Mesenteric fat pad (tissue), 1 donor: Measurements from ENCODE around the gene RGS9. TPM values are rescaled to one million over a fixed set of nuclear protein-coding genes. Genes with fewer than 3 reads are reported as not detected.
"Not testable (repeated sequence)": the region's sequence is repeated elsewhere in the genome, so short reads cannot be mapped to it uniquely, and the experiment has no call there.

Source experiments
- DNase-seq: peaks from one replicate; pipeline ENCODE4 v3.0.0-alpha.2; 2020; ENCODE audit warnings: low spot score
- long read RNA-seq: library from polyadenylated mRNA; unstranded; transcript quantifications from one replicate; pipeline ENCODE4 v2.0.0, GENCODE V29; 2020
- total RNA-seq: library from RNA; stranded (reverse); fragmentation: NEBNext Ultra II Directional; extraction: Animal tissue kit (Norgen Biotek cat#: 25700); gene quantifications from one replicate; pipeline ENCODE4 v1.2.1, GENCODE V29; 2021
- donor health status: DM: yes; HTN: yes; CAD: no.

Gene RGS9
- 3.2 TPM for total RNA-seq
- long read RNA-seq, partial matches to known transcripts = 0 of 2 reads
- long read RNA-seq, other reads (novel, unspliced or antisense) = 0 of 2 reads

DNA sequence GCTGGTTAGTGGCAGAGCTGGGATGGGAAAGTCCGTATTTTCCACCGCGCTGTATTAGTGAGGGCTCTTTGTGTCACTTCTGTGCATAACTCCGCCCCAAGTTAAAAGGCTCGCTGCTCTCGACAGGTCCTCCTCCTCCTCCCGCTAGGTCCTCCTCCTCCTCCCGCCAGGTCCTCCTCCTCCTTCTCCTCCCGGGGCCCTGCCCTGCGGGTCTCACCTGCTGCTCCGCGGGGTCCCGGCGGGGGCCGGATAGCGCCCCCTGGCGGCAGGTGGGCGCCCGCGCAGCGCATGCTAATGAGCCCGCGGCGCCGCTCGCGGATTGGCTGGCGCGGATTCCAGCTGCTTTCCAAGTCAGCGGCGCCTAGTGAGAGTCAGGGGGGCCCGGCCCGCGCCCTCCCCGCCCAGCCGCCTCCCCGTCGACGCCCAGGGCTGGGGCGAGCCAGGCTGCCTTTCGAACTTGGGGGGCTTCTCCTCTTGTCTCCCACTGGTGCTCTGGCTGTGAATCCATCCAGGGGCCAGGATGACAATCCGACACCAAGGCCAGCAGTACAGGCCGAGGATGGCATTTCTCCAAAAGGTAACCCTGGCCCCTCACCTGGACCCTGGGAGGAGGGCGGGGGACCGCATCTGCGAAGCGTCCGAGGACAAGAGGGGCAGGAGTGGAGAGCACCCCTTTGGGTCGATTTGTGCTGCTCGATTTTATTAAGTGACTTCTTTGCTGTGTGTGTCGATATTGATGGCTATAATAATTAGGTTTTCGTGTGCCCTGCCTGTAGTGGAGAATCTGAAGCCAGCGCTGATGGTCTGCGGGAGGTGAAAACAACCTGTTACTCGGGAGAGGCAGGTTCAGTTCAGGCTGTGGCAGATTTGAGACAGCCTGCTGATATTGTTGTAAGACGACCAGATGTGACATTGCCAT lies at the start of gene RGS9:
RGS9 (plus strand) TSS at position 350 of the 919 bp plus-strand sequence; CDS start at position 521, 171 bp downstream.
- peak; percentile 95 for DNase-seq

DNA sequence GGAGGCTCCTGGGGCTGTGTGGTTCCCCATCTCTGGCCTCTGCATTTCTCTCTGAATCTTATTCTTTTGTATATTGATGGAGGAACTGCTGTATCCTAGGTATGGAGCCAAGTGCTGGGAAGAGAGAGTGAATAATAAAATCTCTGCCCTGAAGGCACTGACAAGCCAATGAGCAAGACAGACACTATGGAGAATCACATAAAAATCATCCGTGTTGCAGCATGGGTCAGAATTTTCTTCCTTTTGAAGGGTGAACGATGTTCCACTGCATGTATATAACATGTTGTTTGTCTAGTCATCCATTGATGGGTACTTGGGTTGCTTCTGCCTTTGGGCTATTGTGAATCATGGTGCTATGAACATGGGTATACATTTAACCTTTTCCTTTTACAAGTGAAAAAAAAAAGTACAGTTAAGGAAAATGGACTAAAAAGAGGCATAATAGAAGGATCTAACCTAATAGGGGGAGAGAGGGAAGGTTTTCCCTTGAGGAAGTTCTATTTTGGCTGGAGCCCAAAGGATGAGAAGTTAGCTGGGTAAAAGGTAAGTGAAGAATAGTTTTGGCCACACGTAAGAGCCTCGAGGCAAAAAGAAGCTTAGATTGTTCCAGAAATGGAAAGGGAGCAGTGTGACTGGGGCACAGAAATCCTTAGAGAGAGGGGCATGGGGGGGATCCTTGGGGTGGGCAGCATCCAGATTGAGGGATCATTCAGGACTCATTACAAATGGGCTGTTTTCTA lies 48.4 kb upstream of the RGS9 start:
- peak; percentile 20 for DNase-seq

DNA sequence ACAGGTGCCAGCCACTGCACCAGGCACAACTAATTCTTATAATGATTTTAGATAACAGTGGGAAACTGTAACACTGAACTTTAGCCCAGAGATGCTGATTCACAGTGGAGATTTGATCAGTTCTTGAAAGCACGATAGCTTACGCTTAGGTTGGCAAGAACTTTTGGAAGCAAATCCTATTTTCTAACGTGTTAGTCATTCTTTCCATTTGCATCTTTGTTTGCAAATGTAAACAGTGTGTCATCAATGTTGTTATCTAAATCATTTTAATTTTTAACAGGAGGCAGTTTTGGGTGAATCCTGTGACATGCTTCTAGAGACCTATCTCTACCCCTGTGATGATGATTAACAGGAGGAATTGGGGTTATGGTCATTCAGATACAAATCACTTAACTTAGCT lies 44.9 kb upstream of the RGS9 start:
- DNase-seq = no peak

DNA sequence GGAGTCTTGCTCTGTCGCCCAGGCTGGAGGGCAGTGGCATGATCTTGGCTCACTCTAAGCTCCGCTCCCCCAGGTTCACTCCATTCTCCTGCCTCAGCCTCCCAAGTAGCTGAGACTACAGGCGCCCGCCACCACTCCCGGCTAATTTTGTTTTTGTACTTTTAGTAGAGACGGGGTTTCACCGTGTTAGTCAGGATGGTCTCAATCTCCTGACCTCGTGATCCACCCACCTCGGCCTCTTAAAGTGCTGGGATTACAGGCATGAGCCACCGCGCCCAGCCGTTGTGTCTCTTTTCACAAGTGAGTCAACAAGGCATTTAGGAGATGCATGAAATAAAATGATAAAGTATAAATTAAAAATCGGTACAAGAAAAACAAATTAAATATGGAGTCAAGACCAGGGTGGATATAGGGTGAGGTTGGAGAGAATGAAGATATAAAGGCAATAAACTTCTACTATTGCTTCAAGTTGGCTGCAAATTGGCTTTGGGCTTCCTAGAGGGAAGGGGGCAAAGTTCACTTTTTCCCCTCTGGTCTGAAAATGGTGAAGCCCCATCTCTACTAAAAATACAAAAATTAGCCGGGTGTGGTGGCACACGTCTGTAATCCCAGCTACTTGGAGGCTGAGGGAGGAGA lies 44.3 kb upstream of the RGS9 start:
- not testable (repeated sequence) for DNase-seq

DNA sequence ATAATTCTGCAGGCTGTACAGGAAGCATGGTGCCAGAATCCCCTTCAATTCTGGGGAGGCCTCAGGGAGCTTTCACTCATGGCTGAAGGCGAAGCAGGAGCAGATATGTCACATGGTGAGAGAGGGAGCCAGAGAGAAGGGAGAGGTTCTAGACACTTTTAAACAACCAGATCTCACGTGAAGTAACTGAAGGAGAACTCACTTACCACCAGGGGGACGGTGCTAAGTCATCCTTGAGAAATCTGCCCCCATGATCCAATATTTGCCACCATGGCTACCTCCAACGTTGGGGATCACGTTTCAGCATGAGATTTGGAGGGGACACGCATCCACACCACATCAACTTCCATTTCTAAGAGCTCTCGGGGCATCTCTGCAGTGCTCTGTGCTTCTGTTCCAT lies 43.2 kb upstream of the RGS9 start:
- no peak for DNase-seq

DNA sequence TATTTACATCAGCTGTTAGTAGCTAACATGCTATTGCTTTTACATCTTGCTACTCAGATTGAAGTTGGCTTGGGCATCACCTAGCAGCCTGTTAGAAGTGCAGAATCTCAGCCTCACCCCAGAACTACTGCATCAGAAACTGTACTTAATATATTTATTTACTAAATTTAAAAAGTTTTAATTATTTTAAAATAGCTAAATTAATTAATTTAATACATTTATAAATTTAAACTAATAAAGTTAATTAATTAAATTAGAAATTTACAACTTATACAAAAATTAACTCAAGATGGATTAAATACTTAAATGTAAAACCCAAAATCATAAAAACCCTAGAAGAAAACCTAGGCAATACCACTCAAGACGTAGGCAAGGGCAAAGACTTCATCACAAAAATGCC lies 41.7 kb upstream of the RGS9 start:
- DNase-seq = no peak

DNA sequence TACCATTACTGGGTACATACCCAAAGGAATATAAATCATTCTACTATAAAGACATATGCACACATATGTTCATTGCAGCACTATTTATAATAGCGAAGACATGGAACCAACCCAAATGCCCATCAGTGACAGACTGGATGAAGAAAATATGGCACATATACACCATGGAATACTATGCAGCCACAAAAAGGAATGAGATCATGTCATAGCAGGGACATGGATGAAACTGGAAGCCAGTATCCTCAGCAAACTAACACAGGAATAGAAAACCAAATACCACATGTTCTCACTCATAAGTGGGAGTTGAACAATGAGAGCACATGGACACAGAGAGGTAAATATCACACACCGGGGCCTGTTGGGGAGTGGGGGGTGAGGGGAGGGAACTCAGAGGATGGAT lies 40.8 kb upstream of the RGS9 start:
- not testable (repeated sequence) for DNase-seq

DNA sequence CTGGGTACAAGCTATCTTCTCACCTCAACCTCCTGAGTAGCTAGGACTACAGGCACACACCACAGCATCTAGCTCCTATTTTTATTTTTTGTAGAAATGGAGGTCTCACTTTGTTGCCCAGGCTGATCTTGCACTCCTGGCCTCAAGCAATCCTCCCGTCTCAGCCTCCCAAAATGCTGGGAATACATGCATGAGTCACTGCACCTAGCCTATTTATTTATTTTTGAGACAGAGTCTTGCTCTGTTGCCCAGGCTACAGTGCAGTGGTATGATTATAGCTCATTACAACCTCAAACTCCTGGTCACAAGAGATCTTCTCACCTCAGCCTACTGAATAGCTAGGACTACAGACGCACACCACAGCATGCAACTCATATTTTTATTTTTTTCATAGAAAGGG lies 40.1 kb upstream of the RGS9 start:
- no peak for DNase-seq

DNA sequence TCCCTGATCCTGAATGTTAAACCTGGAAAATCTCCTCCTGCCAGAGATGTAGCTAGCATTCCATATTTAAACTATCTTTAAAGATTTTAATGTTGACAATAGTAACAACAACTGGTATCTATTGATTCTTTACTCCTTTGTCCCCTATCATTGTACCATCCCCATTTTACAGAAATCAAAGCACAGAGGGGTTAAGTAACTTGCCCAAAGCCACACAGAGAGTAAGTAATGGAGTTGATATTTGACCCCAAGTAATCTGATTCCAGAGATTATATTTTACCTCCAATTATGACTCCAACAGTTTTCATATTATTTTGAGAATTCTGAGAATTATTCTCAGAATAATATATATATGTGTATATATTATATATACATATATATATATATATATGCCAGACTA lies 37.7 kb upstream of the RGS9 start:
- no peak for DNase-seq

DNA sequence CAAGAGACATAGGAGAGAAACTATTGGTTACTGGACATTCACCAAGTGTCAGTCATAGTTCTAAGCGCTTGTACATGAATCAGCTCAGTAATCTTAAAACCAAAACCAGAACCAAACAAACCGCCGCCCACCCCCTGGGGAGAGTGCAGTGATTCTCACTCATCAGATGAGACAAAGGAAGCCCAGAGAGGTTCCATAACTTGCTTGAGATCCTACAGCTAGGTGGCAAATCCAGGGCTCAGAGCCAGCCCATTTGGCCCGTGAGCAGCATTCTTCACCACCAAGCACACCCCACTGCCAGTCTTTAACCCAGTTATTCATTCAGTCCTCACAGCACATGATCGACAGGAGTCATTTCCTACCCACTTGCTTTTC lies 37.2 kb upstream of the RGS9 start:
- no peak for DNase-seq

DNA sequence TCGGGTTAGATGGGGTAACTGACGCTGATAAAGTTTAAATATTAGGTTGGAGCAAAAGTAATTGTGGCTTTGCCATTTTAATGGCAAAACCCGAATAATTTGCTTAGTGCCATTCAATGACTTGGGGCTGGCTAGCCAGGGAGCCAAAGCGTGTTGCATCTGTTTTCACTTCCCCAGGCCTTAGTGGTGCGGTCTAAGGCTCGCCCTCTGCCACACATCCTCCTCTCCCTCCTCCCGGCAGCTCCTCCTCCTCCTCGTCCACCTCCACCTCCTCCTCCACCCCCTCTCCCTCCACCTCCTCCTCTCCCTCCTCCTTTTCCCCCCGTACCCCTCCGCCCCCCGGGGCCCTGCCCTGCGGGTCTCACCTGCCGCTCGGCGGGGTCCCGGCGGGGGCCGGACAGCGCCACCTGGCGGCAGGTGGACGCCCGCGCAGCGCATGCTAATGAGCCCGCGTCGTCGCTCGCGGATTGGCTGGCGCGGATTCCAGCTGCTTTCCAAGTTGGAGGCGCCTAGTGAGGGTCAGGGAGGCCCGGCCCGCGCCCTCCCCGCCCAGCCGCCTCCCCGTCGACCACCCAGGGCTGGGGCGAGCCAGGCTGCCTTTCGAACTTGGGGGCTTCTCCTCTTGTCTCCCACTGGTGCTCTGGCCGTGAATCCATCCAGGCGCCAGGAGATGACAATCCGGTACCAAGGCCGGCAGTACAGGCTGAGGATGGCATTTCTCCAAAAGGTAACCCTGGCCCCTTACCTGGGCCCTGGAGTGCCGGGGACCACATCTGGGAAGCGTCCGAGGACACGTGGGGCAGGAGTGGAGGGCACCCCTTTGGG lies 36.6 kb upstream of the RGS9 start:
- peak; percentile 97 for DNase-seq

DNA sequence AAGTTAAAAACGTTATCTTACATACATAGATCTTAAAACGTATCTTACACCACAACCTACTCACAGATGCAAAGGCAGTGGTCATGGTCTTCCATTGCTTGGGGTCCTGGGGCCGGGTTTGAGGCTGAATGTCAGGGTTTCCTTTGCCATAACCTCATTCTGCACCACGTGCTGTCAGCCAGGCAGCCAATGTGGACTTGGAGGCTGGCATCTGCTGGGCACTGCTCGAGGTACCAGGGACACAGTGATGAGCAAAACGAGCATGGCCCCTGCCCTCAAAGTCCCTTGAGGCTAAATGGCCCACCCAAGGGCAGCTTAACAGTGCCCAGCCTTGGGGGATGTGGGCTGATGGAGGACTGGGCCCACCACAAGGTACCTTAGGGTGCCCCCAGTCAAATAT lies 35.8 kb upstream of the RGS9 start:
- DNase-seq = no peak

DNA sequence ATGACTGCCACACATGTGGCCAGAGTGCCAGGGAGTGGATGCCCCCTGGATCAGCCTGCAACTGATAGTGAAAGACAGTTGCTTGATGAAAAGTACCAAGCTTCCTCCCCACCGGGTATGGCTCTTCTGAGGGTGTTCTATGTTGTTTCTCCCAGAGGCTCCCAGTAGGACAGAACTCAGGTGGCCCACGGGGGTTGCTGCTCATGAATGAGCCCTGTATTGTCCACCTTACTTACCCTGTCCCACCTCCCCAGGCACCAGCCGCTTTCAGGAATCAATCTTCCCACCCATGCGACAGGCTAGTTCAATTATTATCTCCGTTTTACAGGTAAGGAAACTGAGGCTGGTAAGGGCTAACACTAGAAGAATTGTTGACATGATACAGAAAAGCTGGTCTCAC lies 34.9 kb upstream of the RGS9 start:
- DNase-seq = no peak

DNA sequence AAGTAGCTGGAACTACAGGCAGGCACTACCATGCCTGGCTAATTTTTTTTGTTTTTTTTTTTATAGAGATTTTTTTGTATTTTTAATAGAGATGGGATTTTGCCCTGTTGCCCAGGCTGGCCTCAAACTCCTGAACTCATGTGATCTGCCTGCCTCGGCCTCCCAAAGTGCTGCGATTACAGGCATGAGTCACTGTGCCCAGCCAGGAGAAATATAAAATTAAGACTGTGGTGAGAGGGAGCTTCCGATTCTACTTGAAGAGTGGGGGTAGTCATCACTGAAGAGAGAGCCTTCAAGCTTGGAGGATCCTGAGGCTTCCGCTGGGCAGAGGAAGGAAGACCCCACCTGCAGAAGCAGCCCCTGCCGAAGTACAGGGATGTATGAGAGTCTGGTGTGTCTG lies 34.4 kb upstream of the RGS9 start:
- no peak for DNase-seq

DNA sequence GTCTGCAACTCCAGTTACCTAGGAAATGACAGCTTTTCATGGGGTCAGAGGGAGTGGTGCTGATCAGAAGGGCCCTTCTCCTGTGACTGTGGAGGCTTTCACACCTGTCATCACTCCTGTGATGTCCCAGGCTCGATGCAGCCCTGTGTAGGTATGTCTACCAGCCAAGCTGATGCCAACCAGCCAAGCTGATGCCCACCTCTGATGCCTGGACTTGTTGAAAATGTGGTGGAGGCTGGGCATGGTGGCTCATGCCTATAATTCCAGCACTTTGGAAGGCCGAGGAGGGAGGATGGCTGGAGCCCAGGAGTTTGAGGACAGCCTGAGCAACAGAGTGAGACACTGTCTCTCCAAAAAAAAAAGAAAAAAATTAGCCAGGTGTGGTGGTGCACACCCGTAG lies 33.7 kb upstream of the RGS9 start:
- no peak for DNase-seq

DNA sequence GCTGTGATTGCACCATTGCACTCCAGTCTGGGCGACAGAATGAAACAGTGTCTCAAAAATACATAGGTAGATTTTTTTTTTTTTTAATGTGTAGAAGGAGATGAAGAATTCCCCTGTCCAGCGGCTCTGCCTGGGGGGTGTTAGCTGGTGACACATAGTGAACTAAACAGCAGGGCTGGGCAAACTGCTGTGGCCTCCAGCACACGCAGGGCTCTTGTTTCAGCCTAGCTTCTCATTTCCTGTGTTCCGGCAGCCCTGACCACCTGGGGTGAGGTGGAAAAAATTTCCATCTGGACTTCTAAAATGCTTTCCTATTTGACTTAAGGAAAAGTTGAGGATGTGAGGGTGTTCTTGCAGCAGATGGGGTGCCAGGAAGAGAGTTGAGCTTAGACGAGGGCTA lies 33.3 kb upstream of the RGS9 start:
- DNase-seq = no peak

DNA sequence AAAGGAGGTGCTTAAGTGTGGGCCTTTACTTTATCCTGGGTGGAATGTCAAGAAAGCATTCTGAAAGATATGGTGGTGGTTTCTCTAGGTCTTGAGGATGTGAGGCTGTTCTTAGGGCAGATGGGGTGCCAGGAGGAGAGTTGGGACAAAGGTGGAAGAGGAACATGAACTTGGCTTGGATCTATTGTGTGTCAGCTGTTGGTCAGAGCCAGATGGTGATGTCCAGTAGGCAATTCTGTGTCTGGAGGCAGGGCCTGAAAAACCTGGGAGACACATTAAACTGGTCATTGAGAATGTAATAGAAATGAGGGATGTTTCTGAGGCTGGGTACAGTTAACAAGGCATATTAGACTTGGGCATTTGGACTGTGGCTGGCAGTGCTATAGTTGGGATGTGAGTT lies 32.6 kb upstream of the RGS9 start:
- no peak for DNase-seq

DNA sequence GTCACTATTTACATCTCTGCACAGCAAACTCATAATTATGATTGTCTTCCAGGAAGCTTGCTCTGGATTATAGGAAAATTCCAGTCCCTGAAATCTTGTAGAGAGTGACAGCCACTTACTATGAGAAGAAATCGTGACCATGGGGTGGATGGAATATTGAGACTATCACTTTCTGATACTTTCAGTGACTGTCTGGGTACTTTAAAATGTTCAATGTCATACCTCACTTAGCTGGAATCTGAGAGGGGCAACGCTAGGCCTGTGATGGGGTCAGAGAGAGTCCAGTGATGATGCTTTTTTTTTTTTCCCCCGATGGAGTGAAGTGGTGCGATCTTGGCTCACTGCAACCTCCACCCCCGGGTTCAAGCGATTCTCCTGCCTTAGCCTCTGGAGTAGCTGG lies 32.2 kb upstream of the RGS9 start:
- no peak for DNase-seq

DNA sequence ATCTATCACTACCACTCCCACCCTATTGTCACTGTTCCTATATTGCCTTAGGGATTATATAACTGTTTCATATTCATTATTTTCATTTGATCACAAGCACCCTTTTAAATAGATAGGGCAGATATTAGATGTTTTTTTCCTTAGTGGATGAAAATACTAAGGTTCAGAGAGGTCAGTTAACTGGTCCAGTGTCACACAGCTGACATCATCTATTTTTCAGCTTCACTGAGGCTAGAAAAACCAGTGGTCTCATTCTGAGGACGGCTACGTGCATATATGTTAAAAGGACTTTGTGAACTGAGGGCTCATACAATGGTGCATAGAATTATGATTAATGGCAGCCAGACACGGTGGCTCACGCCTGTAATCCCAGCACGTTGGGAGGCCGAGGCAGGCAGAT lies 29.0 kb upstream of the RGS9 start:
- DNase-seq = no peak

DNA sequence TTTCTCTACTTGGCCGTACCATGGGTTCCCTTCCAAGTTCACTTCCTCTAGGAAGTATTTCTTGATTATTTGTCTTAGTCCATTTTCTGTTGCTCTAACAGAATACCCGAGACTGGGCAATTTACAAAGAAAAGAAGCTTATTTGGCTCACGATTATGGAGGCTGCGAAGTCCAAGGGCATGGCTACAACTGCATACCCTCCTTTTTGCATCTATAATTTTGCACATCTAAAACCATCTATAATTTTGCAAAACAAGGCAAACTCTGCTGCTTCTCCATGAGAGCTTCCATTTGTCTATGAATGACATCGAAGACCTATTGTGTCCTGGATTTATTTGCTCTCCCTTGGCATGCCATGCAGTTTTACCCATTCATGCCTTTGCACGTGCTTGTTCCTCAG lies 27.6 kb upstream of the RGS9 start:
- no peak for DNase-seq
